PFSK-1 (cell line): Measurements from ENCODE around the gene SLC26A4.

Experiments
- FOXP2 ChIP-seq: optimal IDR thresholded peaks from 2 replicates; pipeline ENCODE3; 2011; ENCODE audit warnings: borderline replicate concordance, control low read depth, inconsistent platforms; ENCODE audit not compliant: insufficient read depth; ENCODE audit errors: extremely low read length, extremely low read depth
- POLR2AphosphoS5 ChIP-seq: IDR thresholded peaks from 2 replicates; pipeline ENCODE4 v1.6.1; 2012; ENCODE audit warnings: low read depth, mild to moderate bottlenecking, control low read depth, low read length, moderate library complexity
- REST ChIP-seq, 2 experiments: IDR thresholded peaks; 2 replicates each; pipeline versions ENCODE4 v1.6.1 to v1.8.0; 2011 to 2012; ENCODE audit warnings: low read depth in 2 of 2, low read length in 2 of 2, control low read depth in 1 of 2, inconsistent platforms in 1 of 2, mild to moderate bottlenecking in 1 of 2, moderate library complexity in 1 of 2; ENCODE audit not compliant: insufficient read depth in 1 of 2
- SIN3A ChIP-seq: IDR thresholded peaks from 2 replicates; pipeline ENCODE4 v1.6.1; 2012; ENCODE audit warnings: mild to moderate bottlenecking, low read length, moderate library complexity, borderline replicate concordance; ENCODE audit not compliant: insufficient read depth
- TAF1 ChIP-seq: IDR thresholded peaks from 2 replicates; pipeline ENCODE4 v1.6.1; 2012; ENCODE audit warnings: low read length, control low read depth, borderline replicate concordance; ENCODE audit not compliant: insufficient read depth

Gene SLC26A4

GRCh38 chr7:107767391-107767790 is 106.8 kb downstream of the SLC26A4 start:
- TF ChIP-seq FOXP2 (no peak), TAF1 (no peak), REST (IDR thresholded peaks at IDR 0.05; ENCODE audit: insufficient read depth in 1 of 2, low read depth in 2 of 2, low read length in 2 of 2) (no peak), POLR2AphosphoS5 (no peak), SIN3A (no peak)
